Forelimb muscle (tissue), 1 donor: ENCODE results near the gene IFNGR1. TPM values are rescaled to one million over a fixed set of nuclear protein-coding genes. Genes with fewer than 3 reads are reported as not detected.
"Not testable (repeated sequence)": the region's sequence is repeated elsewhere in the genome, so short reads cannot be mapped to it uniquely, and the experiment has no call there.

Source experiments
- DNase-seq: peaks from one replicate; pipeline ENCODE4 v3.0.0-alpha.2; 2013; ENCODE audit warnings: low read depth
- polyA plus RNA-seq: library from polyadenylated mRNA; unstranded; fragments of 120-200 nt; gene quantifications from one replicate; pipeline ENCODE4 v1.2.1, GENCODE V29; 2013; ENCODE audit not compliant: insufficient read length

IFNGR1 gene
- polyA plus RNA-seq: 41.5 TPM

- peak; percentile 77 for DNase-seq
Observed at GRCh38 chr6:137218917-137219663, at the start of gene IFNGR1. Gene IFNGR1 (minus strand): TSS chr6:137219385. CDS start chr6:137219327, 58 bp downstream.

GRCh38 chr6:137268911-137269310, 49.7 kb upstream of the IFNGR1 start:
- no peak for DNase-seq

- DNase-seq: no peak
Observed at GRCh38 chr6:137266309-137266586, 47.1 kb upstream of the IFNGR1 start.

- DNase-seq: no peak
Observed at GRCh38 chr6:137265561-137266308, 46.5 kb upstream of the IFNGR1 start.

- no peak for DNase-seq
Observed at GRCh38 chr6:137264311-137265075, 45.3 kb upstream of the IFNGR1 start.

- no peak for DNase-seq
Observed at GRCh38 chr6:137261761-137262160, 42.6 kb upstream of the IFNGR1 start.

- DNase-seq: peak; percentile 53
Observed at GRCh38 chr6:137261361-137261760, 42.2 kb upstream of the IFNGR1 start.

GRCh38 chr6:137260217-137260616, 41.0 kb upstream of the IFNGR1 start:
- DNase-seq: no peak

- no peak for DNase-seq
Observed at GRCh38 chr6:137259349-137259748, 40.2 kb upstream of the IFNGR1 start.

GRCh38 chr6:137258170-137258569, 39.0 kb upstream of the IFNGR1 start:
- no peak for DNase-seq

GRCh38 chr6:137256350-137257103, 37.3 kb upstream of the IFNGR1 start:
- no peak for DNase-seq

- no peak for DNase-seq
Observed at GRCh38 chr6:137254966-137255365, 35.8 kb upstream of the IFNGR1 start.

GRCh38 chr6:137254430-137254829, 35.2 kb upstream of the IFNGR1 start:
- not testable (repeated sequence) for DNase-seq

GRCh38 chr6:137248702-137249101, 29.5 kb upstream of the IFNGR1 start:
- DNase-seq: no peak

- no peak for DNase-seq
Observed at GRCh38 chr6:137247724-137248123, 28.5 kb upstream of the IFNGR1 start.

GRCh38 chr6:137246791-137247202, 27.6 kb upstream of the IFNGR1 start:
- DNase-seq: no peak

- DNase-seq: no peak
Observed at GRCh38 chr6:137246164-137246563, 27.0 kb upstream of the IFNGR1 start.

- no peak for DNase-seq
Observed at GRCh38 chr6:137241481-137242038, 22.4 kb upstream of the IFNGR1 start.

GRCh38 chr6:137240168-137240567, 21.0 kb upstream of the IFNGR1 start:
- no peak for DNase-seq

- no peak for DNase-seq
Observed at GRCh38 chr6:137237413-137238170, 18.4 kb upstream of the IFNGR1 start.
